Measurements from ENCODE around the gene SRCIN1. TPM values are rescaled to one million over a fixed set of nuclear protein-coding genes. Genes with fewer than 3 reads are reported as not detected.

SRCIN1 gene
- total RNA-seq, 2 donors from 2014 or later = 2.4 to 4.8 TPM

DNA sequence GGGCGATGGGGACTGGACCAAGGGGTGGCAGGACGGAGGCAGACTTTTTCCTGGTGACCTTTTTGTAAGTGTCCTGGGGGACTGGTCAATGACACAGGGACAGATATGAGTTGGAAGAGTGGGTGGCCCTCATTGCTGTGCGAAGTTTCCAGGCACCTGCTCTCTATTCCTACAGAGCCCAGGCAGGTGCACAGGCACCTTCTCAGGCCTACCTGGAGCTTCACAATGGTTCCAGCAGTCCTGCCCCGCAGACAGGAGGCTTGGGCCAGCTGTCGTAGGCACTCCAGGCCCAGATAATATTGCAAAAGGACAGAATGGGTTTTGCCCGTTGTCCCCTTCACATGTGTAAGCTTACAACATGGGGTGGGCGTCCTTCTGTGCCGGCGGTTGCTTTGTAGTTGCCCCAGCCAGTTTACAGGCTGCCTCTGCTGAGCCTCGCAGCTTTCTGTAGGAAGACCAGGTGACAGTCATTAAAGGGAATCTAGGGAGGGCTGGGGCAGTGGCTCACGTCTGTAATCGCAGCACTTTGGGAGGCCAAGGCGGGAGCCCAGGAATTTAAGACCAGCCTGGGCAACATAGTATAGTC is 93.2 kb downstream of the SRCIN1 start:
- WGBS = 65% methylated on average over 13 of the region's 13 CpGs
- intact Hi-C loops (cut with DNase I) = no loop called here
- no peak overlapping the region for H3K27ac ChIP-seq

DNA sequence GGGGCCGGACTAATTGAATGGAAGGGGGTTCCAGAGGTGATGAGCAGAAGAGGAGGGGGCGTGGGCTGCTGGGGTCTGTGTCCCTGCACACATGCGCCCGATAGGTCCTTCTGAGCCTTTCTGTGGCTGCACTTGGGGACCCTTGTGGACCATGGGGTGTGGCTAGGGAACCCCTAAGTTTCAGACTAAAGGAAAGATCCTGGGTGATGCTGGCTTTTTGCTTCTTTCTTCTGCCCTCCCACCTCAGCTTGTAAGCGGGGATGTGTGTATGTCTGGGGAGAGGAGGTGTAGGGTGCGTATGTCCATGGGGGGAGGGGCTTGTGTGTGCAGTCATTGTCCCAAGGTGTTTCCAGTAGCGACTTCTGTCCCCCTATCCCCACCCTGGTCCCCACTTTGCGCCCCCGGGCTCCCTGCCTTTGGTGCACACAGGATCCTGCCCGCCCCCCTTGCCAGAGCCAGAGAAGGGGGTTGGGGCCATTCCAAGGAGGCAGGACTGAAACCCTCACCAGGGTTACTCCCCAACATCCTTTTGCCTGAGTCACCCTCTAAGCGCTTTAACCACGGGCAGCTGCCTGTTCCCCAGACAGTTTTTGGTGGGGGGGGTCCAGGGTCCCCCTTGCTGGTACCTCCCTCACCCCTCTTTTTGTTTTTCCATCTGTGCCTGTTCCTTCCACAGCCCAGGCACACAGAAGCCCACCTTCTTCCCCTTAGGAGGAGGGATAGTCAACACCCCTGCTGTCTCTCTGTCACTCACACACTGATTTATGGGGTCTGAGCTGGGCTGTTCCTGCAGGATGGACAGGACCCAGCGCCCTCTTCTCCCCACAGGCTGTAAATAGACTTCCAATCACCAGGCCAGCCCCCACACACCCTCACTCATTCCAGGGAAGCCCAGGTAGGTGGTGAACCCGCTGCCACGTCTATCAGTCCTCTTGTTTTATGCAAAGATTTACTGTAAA is 94.3 kb downstream of the SRCIN1 start:
- H3K4me3 ChIP-seq = no peak overlapping the region
- no peaks in the 10 kb centered on the region for H3K27me3 ChIP-seq (replicated peaks; ENCODE audit: insufficient read depth)
- intact Hi-C loops (cut with DNase I) = no loop called here
- H3K9me3 ChIP-seq = no peaks in the 10 kb centered on the region
- WGBS = 67% methylated on average over 15 of the region's 15 CpGs
- no peak overlapping the region for H3K27ac ChIP-seq
- no peak for DNase-seq (ENCODE audit: low spot score)
- H3K4me1 ChIP-seq (replicated peaks) = no peaks in the 10 kb centered on the region
- no peaks in the 10 kb centered on the region for H3K36me3 ChIP-seq
- TF ChIP-seq POLR2AphosphoS5 (IDR thresholded peaks at IDR 0.05) (no peak), POLR2A (IDR thresholded peaks at IDR 0.05) (no peak)
- TF ChIP-seq, protein P1, sequence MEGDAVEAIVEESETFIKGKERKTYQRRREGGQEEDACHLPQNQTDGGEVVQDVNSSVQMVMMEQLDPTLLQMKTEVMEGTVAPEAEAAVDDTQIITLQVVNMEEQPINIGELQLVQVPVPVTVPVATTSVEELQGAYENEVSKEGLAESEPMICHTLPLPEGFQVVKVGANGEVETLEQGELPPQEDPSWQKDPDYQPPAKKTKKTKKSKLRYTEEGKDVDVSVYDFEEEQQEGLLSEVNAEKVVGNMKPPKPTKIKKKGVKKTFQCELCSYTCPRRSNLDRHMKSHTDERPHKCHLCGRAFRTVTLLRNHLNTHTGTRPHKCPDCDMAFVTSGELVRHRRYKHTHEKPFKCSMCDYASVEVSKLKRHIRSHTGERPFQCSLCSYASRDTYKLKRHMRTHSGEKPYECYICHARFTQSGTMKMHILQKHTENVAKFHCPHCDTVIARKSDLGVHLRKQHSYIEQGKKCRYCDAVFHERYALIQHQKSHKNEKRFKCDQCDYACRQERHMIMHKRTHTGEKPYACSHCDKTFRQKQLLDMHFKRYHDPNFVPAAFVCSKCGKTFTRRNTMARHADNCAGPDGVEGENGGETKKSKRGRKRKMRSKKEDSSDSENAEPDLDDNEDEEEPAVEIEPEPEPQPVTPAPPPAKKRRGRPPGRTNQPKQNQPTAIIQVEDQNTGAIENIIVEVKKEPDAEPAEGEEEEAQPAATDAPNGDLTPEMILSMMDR (IDR thresholded peaks at IDR 0.05) = no peak

More for the DNA sequence above, 93.2 kb downstream of the SRCIN1 start:
- no peak for DNase-seq (ENCODE audit: low spot score)
- no peak overlapping the region for H3K4me3 ChIP-seq
- no peaks in the 10 kb centered on the region for H3K9me3 ChIP-seq
- no peaks in the 10 kb centered on the region for H3K27me3 ChIP-seq (replicated peaks; ENCODE audit: insufficient read depth)
- no peak for TF ChIP-seq POLR2AphosphoS5 (IDR thresholded peaks at IDR 0.05)
- TF ChIP-seq, protein P1 (IDR thresholded peaks at IDR 0.05) = no peak
- no peak for TF ChIP-seq POLR2A (IDR thresholded peaks at IDR 0.05)
- H3K36me3 ChIP-seq = no peaks in the 10 kb centered on the region
- H3K4me1 ChIP-seq (replicated peaks) = no peaks in the 10 kb centered on the region

DNA sequence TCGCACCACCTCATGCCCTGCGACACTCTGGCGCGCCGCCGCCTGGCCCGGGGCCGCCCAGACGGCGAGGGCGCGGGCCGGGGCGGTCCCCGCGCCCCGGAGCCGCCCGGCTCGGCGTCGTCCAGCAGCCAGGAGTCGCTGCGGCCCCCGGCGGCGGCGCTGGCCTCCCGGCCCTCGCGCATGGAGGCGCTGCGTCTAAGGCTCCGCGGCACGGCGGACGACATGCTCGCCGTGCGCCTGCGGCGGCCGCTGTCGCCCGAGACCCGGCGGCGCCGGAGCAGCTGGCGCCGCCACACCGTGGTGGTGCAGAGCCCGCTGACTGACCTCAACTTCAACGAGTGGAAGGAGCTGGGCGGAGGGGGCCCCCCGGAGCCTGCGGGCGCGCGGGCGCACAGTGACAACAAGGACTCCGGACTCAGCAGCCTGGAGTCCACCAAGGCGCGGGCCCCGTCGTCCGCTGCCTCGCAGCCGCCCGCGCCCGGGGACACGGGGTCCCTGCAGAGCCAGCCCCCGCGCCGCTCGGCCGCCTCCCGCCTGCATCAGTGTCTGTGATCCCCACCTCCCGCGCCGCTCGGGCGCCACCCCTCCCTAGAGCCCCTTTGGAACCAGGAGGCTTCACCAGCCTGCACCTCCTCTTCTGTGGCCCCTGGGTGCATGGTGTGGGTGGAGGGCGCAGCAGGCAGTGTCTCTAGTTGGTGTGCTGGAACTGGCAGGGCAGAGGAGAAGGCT is 95.2 kb downstream of the SRCIN1 start:
- H3K27me3 ChIP-seq (replicated peaks; ENCODE audit: insufficient read depth) = no peaks in the 10 kb centered on the region
- H3K4me3 ChIP-seq = no peak overlapping the region
- no peaks in the 10 kb centered on the region for H3K9me3 ChIP-seq
- DNase-seq (ENCODE audit: low spot score) = no peak
- TF ChIP-seq POLR2AphosphoS5 (IDR thresholded peaks at IDR 0.05) (no peak), POLR2A (IDR thresholded peaks at IDR 0.05) (no peak)
- TF ChIP-seq, protein P1 (IDR thresholded peaks at IDR 0.05) = peak in 1 of 4 experiments; percentile 22
- H3K36me3 ChIP-seq = no peaks in the 10 kb centered on the region
- intact Hi-C loops (cut with DNase I) = no loop called here
- H3K4me1 ChIP-seq (replicated peaks) = no peaks in the 10 kb centered on the region
- H3K27ac ChIP-seq = no peak overlapping the region
- 30% methylated on average over 42 of the region's 86 CpGs for WGBS

DNA sequence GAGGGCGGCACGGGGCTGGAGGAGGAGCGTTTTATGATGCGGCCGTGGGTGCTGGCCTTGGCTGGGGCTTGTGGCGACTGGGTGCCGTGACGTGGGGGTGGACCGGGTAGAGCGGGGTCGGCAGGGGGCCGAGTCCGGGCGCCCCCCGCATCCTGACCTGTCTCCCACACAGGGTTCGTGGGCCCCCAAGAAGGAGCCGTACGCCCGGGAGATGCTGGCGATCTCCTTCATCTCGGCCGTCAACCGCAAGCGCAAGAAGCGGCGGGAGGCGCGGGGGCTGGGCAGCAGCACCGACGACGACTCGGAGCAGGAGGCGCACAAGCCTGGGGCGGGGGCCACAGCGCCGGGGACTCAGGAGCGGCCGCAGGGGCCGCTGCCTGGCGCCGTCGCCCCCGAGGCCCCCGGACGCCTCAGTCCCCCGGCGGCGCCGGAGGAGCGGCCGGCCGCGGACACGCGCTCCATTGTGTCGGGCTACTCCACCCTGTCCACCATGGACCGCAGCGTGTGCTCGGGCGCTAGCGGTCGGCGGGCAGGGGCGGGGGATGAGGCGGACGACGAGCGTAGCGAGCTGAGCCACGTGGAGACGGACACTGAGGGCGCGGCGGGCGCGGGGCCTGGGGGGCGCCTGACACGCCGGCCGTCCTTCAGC is 95.9 kb downstream of the SRCIN1 start:
- WGBS = 10% methylated on average over 40 of the region's 80 CpGs
- no peaks in the 10 kb centered on the region for H3K9me3 ChIP-seq
- intact Hi-C loops (cut with DNase I) = no loop called here
- H3K4me1 ChIP-seq (replicated peaks) = no peaks in the 10 kb centered on the region
- DNase-seq (ENCODE audit: low spot score) = no peak
- no peak overlapping the region for H3K27ac ChIP-seq
- no peaks in the 10 kb centered on the region for H3K27me3 ChIP-seq (replicated peaks; ENCODE audit: insufficient read depth)
- no peaks in the 10 kb centered on the region for H3K36me3 ChIP-seq
- no peak overlapping the region for H3K4me3 ChIP-seq
- TF ChIP-seq POLR2AphosphoS5 (IDR thresholded peaks at IDR 0.05) = no peak
- no peak for TF ChIP-seq POLR2A (IDR thresholded peaks at IDR 0.05)
- TF ChIP-seq, protein P1 (IDR thresholded peaks at IDR 0.05) = no peak
